Choroid plexus epithelial cell (primary cell): ENCODE measurements around the gene DNA2.
A peak's percentile ranks its signal among the peaks of the same experiment; 100 is the strongest.

Source experiments
- DNase-seq: peaks from one replicate; pipeline ENCODE4 v3.0.0-alpha.2; 2010; ENCODE audit warnings: low read depth
- H3K4me3 ChIP-seq: 2 replicates; pipeline ENCODE4 v1.5.1; 2011; ENCODE audit warnings: low read depth, mild to moderate bottlenecking, control low read depth, low read length, moderate library complexity
- TF ChIP-seq, protein P1 (sequence below): conservative IDR thresholded peaks from 2 replicates; pipeline ENCODE4 v1.5.1; 2011; ENCODE audit warnings: low read depth, mild to moderate bottlenecking, control low read depth, inconsistent platforms, low read length, moderate library complexity

Gene DNA2

DNA sequence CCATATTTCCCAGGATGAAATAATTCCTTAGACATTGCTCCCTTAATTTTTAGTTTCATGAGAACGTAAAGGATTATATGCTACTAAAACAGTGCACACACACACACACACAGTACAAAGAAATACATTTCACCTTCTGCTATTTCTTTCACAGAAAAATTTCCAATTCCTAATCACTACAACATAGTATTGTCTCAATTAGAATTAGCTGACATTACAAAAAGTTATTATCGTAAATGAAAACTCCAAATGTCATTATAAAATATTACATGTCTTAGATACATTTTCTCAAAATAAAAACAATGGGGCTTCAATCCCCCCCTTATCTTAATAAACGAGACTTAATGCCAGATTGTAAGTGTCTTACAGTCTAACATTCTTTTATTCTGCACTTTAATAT lies 52.4 kb downstream of the DNA2 start:
- H3K4me3 ChIP-seq: no peak overlapping the region
- TF ChIP-seq, protein P1, sequence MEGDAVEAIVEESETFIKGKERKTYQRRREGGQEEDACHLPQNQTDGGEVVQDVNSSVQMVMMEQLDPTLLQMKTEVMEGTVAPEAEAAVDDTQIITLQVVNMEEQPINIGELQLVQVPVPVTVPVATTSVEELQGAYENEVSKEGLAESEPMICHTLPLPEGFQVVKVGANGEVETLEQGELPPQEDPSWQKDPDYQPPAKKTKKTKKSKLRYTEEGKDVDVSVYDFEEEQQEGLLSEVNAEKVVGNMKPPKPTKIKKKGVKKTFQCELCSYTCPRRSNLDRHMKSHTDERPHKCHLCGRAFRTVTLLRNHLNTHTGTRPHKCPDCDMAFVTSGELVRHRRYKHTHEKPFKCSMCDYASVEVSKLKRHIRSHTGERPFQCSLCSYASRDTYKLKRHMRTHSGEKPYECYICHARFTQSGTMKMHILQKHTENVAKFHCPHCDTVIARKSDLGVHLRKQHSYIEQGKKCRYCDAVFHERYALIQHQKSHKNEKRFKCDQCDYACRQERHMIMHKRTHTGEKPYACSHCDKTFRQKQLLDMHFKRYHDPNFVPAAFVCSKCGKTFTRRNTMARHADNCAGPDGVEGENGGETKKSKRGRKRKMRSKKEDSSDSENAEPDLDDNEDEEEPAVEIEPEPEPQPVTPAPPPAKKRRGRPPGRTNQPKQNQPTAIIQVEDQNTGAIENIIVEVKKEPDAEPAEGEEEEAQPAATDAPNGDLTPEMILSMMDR: no peak

DNA sequence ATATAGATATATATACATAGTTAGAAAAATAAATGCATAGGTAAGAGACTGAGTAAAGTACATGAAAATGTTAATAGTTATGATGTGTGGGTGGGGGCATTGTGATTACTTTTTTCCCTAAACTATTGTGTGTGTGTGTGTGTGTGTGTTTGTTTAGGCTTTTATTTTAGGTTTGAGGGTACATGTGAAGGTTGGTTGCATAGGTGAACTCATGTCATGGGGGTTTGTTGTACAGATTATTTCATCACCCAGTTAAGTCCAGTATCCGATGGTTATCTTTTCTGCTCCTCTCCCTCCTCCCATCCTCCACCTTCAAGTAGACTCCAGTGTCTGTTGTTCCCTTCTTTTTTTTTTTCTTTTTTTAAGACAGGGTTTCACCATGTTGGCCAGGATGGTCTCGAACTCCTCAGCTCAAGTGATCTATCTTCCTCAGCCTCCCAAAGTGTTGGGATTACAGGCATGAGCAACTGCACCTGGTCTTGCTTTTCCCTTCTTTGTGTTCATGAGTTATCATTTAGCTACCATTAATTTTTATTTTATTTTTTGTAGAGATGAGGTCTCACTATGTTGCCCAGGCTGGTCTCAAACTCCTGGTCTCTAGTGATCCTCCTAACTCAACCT lies 62.8 kb downstream of the DNA2 start:
- no peak overlapping the region for H3K4me3 ChIP-seq
- DNase-seq: no peak
- TF ChIP-seq, protein P1: no peak

More for the DNA sequence above, 52.4 kb downstream of the DNA2 start:
- no peak for DNase-seq

DNA sequence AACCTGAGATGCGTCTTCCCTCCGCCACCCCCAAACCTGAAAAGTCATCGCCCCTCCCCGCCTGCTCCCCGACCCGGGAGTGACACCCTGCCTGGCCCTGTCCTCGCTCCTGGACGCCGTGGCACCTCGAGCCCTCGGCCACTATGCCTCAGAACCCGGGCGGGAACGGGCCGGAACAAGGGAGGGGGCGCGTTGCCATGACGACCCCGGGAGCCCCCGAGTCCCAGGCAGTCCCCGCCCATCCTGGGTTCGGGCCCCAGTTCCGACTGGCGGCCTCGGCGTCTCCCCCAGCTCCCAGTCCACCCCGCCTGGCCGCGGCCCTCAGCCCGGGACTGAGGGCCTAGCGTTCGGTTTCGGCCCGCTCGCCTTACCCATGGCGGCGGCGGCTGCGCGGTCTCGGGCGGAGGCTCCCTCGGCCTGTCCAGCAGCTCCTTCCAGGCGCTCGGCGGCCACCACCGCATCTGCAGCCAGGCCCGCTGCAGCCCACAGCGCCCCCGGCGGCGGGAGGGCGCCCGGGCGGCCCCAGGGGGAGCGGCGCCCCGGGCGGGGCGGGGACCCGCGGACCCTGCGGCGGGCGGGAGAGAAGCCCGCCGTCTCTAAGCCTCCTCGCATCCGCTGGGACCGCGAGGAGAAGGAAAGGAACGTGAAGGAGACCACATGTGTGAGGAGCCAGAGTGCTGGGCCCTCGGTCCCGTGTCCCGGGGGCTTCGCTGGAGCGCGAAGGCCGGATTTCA lies 64.8 kb downstream of the DNA2 start, which contains the start of gene RUFY2:
RUFY2 (minus strand) TSS at position 463 of the 734 bp plus-strand sequence; CDS start at position 375, 88 bp downstream.
- TF ChIP-seq, protein P1: peak; percentile 39
- H3K4me3 ChIP-seq: peak within 1 kb of the TSS; percentile 100
- peak; percentile 84 for DNase-seq

DNA sequence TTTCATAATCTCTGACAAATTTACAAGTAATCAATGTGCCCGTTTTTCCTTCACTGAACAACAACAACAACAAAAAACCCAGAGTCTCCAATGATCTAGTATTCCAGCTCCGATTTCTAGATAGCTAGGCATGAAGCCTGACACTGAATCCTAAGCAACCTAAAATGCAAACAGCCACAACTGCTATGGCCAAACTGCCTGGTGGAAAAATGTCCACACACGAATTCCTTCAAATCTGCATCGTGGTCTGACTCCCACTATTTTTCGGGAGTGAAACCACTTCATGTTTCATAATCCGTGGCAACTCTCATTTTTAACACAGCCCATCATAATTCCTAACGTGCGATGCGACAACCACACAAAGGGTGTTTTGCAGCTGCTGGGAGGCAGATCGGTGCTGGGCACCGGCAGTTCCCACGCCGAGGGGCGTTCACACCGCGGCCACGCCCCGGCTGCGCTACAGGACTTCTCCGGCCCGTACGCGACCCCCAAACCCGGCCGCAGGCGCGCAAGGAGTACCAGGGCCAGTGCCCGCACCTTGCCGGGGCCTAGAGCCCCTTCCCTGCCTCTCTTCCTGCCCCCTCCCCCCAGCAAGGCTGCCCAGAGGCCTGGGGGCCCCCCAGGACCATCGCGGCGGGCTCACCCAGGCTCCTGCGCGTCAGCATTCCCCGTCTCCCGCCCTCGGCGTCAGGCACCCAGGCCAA lies 65.5 kb downstream of the DNA2 start:
- DNase-seq: peak; percentile 84
- H3K4me3 ChIP-seq: peak overlapping the region; percentile 100
- TF ChIP-seq, protein P1: no peak

DNA sequence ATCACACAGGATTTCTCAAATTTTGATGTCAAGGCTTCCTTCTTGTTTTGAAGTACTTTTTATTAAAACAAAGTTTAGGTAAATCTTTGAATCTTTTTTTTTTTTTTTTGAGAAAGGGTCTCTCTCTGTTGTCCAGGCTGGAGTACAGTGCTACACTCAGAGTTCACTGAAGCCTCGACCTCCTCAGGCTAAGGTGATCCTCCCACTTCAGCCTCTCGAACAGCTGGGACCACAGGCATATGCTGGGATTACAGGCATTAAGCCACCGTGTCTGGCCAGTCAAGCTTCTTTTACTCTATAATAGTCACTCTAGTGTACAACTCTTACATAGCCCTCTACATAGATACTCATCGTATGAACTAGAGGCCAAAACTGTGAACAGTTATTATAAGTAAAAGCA lies 68.1 kb downstream of the DNA2 start:
- no peak overlapping the region for H3K4me3 ChIP-seq
- TF ChIP-seq, protein P1: no peak
- DNase-seq: no peak

DNA sequence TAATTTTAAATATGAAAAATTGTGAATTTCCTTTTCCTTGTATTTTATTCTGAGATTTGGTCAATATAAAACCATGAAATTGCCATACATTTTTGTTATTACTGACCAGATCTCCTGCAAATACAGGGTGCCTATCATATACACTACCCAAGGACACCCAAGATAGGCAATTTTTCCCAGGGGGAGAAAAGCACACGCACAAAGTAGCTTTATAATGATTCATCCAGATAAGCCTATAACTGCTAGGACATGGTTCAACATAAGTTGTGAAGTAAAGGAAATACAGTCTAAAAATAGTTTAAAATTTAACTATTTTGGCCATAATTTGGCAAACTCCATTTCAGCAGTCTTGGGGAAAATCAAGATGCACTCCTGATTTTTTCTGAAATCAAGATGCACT lies 69.5 kb downstream of the DNA2 start:
- TF ChIP-seq, protein P1: no peak
- peak; percentile 58 for DNase-seq
- no peak overlapping the region for H3K4me3 ChIP-seq
